Left cardiac atrium (tissue), 4 donors: ENCODE measurements around the gene SLC43A1. TPM values are rescaled to one million over a fixed set of nuclear protein-coding genes. Genes with fewer than 3 reads are reported as not detected.
A peak's percentile ranks its signal among the peaks of the same experiment; 100 is the strongest.

Experiments used
- ATAC-seq, 2 donors: fragments of 200-7000 bp; cut with Tn5 transposase; one replicate each; pipeline ENCODE4 v1.9.1; 2020; ENCODE audit warnings: mild to moderate bottlenecking in 2 of 2, moderate library complexity in 2 of 2
- DNase-seq: peaks from one replicate; pipeline ENCODE4 v3.0.0-alpha.2; 2020
- intact Hi-C, 2 donors: fragments of 100-400 bp; cut with DNase I; formaldehyde crosslinking; loops; one replicate each; pipeline versions ENCODE4 v1.14.1 to v1.15.1; 2022 to 2023
- total RNA-seq, 2 donors: library from RNA; stranded (reverse); fragmentation: NEBNext Ultra II Directional; extraction: Animal tissue kit (Norgen Biotek cat#: 25700); gene quantifications; one replicate each; pipeline ENCODE4 v1.2.1, GENCODE V29; 2021
- donor health status: DM: no; HTN: yes; CAD: no.
- donor health status: DM: no; HTN: yes; CAD: no; lungs with severe emphysema.
- donor health status: DM: yes; HTN: yes; CAD: no.
- donor health status: Dilated cardiomyopathy.

The SLC43A1 gene
- total RNA-seq, 2 donors from 2014 or later, result 5.8 to 7.2 TPM

DNA sequence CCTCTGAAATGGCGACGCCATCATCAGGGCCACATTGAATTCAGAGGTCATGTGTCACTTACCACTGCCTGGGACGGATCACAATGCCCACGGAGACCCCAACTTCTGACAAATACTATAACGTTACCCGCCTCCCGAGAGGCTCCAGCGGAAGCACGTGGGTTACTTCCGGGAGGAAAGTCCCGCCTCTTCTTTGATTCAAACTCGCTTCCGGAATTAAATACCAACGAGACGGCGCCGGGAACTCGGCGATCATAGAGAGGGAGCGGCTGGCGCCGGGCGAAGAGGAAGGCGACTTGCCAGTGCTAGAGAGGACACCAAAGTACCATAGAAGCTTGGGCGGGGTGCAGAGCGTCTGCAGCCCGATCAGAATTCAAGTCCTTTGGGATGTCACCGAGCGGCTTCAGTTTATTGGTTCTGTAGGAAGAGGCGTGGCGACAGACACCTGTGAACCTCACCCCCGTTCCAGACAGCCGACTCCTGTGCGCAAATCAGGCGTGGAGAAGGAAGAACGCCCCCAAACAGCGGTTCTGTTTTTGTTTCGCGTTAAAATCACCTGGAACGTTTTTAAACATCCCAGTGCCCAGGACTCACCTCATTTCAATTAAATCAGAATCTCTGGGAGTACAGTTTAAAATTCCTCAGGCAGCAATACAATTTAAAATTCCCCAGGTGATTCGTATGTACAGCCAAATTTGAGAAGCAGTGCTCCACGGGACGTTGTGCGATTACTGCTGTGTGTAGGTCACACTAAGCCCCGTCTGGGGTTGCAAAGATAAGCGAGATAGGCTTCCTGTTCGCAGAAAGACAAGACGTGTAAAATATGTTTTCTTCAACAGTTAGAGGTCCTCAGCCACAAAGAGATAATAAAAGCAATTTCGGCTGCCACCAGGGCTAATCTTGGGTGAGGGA lies 15.3 kb upstream of the SLC43A1 start, which contains the start of gene TIMM10:
TSS of gene TIMM10 (minus strand) at position 159 of the 912 bp plus-strand sequence. CDS start 565 bp downstream, outside the sequence.
- intact Hi-C loops, result no loop called here
- peak; percentile 98 for ATAC-seq
- DNase-seq, result peak; percentile 96

DNA sequence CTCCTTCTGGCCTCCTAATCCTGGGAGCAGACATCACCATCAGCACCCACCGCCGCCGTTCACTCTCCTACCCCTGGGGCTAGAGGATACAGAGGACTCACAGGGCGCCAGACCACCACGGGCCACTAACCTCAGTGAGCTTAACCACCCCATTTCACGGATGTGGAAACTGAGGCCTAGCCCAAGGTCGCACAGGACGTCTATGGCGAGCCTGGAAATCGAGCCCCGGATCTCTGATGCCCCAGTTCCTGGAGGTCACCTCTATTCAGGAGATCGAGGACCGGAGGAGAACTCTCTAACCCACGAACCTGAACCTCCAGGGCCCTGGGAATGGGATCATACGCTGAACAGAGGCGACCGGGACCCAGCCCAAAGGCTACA lies 14.7 kb upstream of the SLC43A1 start:
- peak; percentile 8 to 24 for ATAC-seq

DNA sequence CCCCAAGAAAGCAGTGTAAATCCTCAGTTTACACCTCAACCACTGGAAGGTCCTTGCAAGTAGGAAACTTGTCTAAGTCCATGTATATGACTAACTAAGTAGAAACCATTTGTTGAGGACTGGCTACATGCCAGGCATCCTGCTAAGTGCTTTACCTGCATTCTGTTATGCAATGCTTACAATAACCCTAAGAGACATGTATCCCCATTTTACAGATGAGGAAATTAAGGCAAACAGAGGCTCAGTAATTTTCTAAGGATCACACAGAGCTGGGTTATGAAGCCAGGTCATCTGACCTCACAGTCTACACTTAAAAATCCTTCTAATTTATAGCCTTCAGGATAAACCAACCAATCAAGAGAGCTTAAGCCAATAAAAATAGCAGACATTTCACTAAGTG lies 13.5 kb upstream of the SLC43A1 start:
- no peak for DNase-seq
- intact Hi-C loops, result loop anchor here in 1 of 2 donors (10.0 kb wide), 1 partner anchor 184 kb away; no protein-coding TSS in a partner anchor
- no peak for ATAC-seq

More for the DNA sequence above, 14.7 kb upstream of the SLC43A1 start:
- intact Hi-C loops, result no loop called here
- DNase-seq, result peak; percentile 36

DNA sequence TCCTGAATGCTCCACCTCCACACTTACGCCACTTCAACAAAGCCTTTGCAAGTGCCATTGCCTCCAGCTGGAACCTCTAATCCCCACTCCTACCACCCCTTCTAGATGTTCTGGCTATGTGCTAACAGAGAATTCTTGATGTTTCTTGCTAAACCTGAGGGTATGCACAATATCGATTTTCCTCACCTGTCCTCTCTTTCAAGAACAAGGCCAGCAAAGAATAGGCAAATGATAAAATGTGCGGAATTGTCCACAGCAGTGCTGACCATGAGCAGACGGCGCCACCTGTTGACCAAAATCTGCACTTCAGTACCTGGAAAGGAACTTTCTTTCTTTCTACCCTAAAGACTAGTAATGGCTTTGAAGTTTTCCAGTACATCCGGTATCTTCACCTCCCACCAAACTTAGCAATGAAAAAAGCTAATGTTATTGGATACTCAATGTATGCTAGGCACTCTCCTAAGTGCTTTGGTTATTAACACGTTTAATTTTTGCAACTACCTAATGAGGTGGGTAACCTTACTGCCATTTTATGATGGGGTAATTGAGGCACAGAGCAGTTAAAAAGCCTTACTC lies 11.6 kb upstream of the SLC43A1 start:
- ATAC-seq (peak; percentile 10 to 18), DNase-seq (peak; percentile 75)
- intact Hi-C loops, result loop anchor here (1.0 to 10.0 kb wide), 3 partner anchors 34 to 182 kb away; no protein-coding TSS in a partner anchor

DNA sequence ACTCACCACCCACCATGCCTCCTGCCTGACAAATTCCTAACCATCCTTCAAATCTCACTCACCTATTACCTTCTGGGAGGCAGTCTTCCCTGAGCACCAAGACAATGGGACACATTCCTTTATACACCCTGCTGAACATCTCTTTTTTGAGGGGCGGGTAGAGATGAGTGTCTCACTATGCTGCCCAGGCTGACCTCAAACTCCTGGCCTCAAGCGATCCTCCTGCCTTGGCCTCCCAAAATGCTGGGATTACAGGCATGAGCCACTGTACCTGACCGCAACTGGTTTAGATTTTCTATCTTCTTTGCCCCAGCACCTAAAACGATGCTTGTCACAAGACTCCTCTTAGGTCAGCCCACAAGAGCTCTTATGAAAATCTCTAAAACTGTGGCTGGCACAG lies 7.9 kb upstream of the SLC43A1 start:
- no peak for ATAC-seq
- intact Hi-C loops, result loop anchor here in 1 of 2 donors (5.0 to 10.0 kb wide), 2 partner anchors 61 to 179 kb away; partner anchors contain the start of gene RTN4RL2
- no peak for DNase-seq

DNA sequence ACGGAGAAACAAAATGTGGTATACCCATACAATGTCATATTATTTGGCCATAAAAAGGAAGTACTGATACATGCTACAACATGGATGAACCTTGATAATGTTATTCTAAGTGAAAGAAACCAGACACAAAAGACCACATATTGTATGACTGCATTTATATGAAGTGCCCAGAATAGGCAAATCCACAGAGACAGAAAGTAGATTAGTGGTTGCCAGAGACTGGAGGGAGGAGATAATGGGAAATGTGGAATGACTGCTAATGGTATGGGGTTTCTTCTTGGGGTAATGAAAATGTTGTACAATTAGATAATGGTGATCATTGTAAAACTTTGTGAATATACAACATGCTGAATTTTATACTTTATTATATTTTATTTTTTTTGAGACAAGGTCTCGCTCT lies 5.6 kb upstream of the SLC43A1 start:
- intact Hi-C loops, result loop anchor here in 1 of 2 donors (5.0 to 10.0 kb wide), 2 partner anchors 59 to 176 kb away; partner anchors contain the start of gene RTN4RL2
- no peak for DNase-seq
- ATAC-seq, result no peak

DNA sequence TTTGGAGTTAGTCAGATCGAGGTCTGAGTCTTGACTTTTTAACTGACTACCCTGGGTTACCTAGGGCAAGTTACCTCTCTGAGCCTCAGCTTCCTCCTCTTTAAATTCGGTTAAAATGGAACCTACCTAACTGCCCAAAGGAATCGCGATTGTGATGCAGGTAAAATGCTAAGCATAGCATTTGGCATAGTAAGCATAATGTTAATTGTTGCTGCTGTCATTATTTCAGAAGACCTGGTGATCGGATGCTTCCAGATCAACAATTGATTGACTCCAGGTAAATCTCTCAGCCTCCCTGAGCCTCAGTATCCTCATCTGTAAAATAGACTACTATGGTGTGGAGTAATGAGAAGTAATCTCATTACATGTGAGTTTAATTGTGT lies 550 bp upstream of the SLC43A1 start:
- intact Hi-C loops, result no loop called here
- ATAC-seq (no peak), DNase-seq (no peak)

DNA sequence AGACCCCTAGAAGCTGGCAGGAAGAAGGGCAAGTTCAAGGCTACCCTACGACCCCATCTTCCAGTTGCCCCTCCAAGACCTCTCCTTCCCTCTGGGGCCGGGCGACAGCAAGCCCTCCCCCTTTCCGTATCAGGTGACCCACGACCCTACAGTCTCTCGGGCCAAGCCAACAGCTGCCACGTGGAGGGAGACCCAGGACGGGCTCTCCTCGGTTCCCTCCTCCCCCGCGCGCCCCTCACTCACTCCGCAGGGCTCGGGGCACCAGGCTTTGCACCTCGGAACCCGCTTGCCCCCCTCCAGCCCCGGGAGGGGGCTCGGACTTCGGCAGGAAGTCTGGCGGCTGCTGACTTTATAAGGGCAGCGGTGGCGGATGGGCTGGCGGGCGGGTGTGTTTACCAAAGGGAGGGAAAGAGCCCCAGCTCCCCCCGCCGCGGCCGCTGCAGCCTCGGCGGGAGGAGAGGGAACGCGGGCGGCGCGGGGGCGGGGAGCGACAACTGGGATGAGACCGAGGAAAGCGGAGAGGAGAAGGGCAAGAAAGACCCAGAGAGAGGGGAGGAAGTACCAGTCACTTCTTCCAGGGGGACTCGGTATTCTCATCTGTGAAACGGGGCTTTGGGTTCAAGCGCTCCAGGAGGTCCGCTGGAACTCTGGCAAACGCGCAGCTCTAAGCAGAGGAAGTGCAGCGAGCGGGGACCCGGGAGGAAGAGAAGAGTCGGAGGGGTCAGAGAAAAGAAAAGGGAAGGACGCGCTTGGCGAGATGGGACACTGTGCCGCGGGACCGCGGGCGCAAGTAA lies 767 bp downstream of the SLC43A1 start:
- DNase-seq (peak; percentile 75), ATAC-seq (peak; percentile 75 to 80)
- intact Hi-C loops, result no loop called here

DNA sequence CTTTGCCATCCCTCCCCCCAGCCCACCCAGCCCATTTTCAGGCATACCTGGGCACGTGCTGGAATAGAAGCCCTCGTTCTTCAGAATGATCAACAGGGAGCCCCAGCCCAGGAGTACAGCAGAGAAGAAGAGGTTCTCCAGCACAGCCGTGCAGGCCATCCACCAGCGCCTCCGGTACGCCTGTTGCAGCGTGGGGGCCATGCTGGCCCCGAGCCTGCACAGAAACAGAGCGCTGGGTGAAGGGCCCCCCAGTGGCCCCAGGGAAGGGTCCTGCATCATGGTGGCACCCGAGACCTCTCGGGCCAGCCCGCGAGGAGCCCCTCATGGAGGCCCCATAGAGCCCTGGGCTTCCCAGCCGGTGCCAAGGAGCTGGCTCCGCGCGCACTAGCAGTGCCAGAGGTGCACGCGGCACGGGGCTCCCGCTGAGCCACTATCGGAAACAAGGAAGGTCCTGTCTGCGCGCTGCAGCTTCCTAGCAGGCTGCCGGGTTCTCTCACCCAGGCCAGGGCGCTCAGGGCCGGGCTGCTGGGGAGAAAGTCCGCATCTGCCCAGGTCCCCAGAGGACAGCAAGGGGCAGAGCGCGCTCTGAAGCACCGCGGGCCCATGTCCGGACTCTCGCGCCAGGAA lies 1.5 kb downstream of the SLC43A1 start:
- DNase-seq, result peak; percentile 57
- ATAC-seq, result peak; percentile 63 to 68
- intact Hi-C loops, result no loop called here

DNA sequence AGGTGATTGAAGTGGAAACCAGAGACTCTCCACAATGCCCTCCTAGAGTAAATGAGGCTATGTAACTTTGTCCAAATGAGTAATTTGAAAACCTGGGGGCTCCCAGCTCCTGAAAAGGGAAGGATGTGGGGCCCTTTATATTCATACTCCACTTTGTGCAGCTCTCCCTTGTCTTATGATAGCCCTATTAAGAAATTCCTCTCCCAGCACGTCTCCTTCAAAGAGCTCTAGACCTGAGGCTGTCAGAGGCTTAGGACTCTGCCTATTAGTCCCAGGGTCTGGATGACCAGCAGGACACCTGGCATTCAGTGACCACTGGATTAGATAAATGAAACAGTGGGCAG lies 2.1 kb downstream of the SLC43A1 start:
- intact Hi-C loops, result no loop called here
- DNase-seq (no peak), ATAC-seq (no peak)

DNA sequence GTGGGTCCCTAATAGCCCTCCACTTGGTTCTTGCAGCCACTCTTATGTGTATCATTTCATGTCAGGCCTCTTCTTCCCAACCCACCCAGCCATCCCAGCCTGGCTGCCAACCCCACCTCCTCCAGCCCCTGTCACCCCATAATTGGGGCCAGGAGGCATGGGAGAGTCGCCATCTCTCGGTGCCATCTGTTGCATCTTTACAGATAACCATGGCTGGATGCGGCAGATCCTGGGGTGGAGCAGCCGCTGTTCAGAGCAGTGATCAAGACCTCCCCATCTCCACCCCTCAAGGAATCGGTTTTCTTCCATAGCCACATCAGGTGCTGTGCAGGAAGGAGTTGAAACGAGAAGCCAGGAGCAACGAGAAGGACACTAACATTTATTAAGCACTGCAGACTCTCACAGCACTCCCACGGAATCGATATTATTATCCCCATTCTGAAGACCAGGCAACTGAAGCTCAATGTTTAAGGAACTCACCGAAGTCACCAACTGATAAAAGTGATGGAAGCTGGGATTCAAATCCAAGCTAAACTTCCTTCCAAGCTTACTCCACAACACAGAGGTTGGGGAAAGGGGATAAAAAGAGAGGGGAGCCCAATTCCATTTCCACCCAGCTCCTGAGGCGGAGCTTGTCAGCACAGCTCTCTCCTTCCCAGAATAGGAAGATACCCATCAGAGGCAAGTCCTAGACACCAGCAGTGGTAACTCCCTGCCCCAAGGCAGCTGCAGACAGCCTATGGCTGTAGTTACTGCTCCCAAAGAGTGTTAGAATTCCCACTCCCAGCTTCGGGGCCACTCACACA lies 2.7 kb downstream of the SLC43A1 start:
- no peak for ATAC-seq
- DNase-seq, result no peak
- intact Hi-C loops, result no loop called here

DNA sequence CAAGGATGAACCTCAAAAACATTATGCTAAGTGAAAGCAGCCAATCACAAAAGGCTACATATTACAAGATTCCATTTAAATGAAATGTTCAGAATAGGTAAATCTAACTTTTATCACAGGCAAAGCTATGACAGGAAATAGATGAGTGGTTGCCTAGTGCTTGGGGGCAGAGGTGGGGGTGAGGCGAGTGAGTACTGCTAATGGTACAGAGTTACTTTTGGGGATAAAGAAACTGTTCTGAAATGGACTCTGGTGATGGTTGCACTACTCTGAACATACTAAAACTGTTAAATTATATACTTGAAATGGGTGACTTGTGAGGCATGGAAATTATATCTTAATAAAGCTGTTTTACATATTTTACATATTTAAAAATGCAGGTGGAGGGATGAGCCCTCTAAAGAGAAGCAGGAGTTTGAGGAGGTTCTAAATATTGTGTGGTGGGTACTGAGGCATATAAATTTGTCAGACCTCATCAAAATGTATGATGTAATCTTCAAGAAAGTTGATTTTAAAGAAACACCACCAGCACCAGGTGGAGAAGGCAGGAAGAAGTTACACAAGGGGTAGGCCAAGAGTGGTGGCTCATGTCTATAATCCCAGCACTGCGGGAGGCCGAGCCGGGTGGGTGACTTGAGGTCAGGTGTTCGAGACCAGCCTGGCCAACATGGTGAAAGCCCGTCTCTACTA lies 3.6 kb downstream of the SLC43A1 start:
- no peak for ATAC-seq
- intact Hi-C loops, result no loop called here
- DNase-seq, result no peak

DNA sequence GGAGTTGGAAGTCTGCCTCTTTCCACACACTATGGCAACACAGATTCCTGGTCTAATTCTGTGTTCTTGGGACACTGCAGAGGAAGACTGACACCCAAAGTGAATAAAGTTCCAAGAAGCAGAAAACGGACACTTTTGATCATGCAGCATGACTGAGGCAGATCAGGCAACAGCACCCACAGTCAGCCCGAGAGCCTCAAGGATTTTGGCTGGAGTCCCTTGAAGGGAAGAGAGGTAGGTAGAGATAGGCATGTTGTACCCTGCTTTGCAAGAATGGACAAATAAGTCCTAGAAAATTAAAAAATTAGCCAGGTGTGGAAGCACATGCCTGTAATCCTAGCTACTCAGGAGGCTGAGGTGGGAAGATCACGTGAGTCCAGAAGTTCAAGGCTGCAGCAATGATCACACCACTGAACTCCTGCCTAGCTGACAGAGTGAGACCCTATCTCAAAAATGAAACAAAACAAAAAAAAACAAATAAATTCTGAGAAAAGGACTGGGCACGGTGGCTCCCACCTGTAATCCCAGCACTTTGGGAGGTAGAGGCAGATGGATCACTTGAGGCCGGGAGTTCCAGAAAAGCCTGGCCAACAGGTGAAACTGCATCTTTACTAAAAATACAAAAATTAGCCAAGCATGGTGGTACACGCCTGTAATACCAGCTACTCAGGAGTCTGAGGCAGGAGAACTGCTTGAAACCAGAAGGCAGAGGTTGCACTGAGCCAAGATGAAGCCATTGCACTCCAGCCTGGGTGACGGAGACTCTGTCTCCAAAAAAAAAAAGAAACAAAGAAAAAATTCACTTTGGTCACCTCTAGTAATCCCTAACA lies 6.9 kb downstream of the SLC43A1 start:
- no peak for DNase-seq

DNA sequence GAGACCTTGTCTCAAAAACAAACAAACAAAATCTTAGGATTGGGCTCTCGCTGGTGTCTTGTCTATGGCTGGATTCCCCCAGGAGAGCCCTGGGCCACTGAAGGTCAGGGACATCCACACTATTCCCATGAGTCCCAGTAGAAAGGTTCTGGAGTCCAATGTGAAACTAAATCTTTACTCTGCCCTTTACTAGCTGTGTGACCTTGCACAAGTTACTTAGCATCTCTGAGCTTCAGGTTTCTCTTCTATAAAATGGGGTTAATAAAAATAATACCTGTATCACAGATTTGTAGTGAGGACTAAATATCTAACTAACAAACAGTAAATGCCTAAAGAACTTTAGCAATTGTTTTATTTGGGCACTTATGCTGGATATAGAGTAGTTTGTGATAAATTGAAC lies 9.0 kb downstream of the SLC43A1 start:
- intact Hi-C loops, result no loop called here
- DNase-seq (no peak), ATAC-seq (no peak)

More for the DNA sequence above, 6.9 kb downstream of the SLC43A1 start:
- ATAC-seq, result no peak
- intact Hi-C loops, result no loop called here

DNA sequence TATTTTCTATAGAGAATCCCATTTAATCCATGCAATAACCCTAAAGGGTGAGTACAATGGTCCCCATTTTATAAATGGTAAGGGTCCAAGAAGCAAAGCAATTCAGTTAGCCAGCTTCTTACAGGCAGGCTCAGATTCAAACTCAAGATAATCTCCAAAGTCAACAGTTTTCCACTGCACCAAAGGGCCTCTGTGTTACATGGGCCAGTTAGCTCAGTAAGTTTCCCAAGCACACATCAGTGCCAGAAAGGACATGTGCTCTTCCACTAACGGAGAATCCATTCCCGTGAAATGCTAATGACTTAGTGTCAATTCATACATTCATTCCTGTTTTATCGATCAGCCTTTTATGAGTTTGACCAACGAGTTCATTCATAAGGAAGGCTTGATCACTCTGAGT lies 11.0 kb downstream of the SLC43A1 start:
- intact Hi-C loops, result no loop called here
- ATAC-seq (no peak), DNase-seq (no peak)

DNA sequence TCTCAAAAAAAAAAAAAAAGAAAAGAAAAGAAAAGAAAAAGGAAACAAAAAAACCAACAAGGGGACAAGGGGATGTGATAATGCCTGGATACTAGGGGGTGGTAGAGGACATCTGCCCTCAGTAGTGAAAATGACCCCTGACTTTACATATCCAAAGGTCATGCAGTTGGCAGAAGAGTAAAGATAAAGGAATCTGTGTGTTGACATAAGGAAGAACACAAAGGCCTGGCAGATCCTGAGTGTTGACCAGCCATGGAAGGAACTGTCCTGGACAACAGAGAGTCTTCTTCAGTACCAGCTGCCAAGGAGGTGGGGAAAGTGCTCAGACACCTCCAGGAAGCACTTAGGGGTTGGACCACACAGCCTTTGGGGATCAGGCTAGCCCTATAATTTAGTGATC lies 12.6 kb downstream of the SLC43A1 start:
- DNase-seq, result no peak
- no peak for ATAC-seq
- intact Hi-C loops, result no loop called here

DNA sequence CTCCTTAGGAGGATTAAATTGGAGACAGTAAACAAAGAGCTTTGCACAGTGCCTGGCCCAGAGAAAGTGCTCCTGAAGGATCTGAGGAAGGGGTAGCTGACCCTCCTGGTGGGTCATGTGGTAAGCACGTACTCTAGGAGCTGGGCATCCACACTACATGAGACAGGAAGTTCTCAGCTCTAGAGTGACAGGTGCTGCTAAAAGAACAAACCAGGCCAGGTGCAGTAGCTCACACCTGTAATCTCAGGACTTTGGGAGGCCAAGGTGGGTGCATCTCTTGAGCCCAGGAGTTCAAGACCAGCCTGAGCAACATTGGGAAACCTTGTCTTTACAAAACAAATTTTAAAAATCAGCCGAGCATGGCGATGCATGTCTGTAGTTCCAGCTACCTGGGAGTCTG lies 13.1 kb downstream of the SLC43A1 start:
- no peak for DNase-seq
- intact Hi-C loops, result no loop called here
- no peak for ATAC-seq
